ENCODE measurements around the gene PTGFR. TPM values are rescaled to one million over a fixed set of nuclear protein-coding genes. Genes with fewer than 3 reads are reported as not detected.

The PTGFR gene
- total RNA-seq, 4 donors from 2014 or later, result 0.66 to 2.3 (median 1.6) TPM; not detected in 1

GRCh38 chr1:78492386-78492950 lies 1.7 kb downstream of the PTGFR start:
- peaks cover 0 to 50% (median 2%) of the 10 kb centered on the region in 4 donors for H3K27me3 ChIP-seq
- no peak overlapping the region for H3K27ac ChIP-seq
- 79 to 85% methylated on average over 10 to 12 of the region's 12 CpGs for WGBS, 2 donors
- DNase-seq, result no peak
- H3K4me1 ChIP-seq, result peaks cover 0 to 16% (median 3%) of the 10 kb centered on the region in 3 donors
- TF ChIP-seq CTCF (IDR thresholded peaks at IDR 0.05), result no peak
- TF ChIP-seq POLR2A (IDR thresholded peaks at IDR 0.05), result no peak
- no peaks in the 10 kb centered on the region for H3K9me3 ChIP-seq
- H3K36me3 ChIP-seq, result no peaks in the 10 kb centered on the region
- intact Hi-C loops (cut with DNase I), result no loop called here
- H3K4me3 ChIP-seq, result no peak overlapping the region

GRCh38 chr1:78493451-78493850 lies 2.7 kb downstream of the PTGFR start:
- no peak overlapping the region for H3K27ac ChIP-seq
- H3K4me1 ChIP-seq, result peaks cover 0 to 16% (median 3%) of the 10 kb centered on the region in 3 donors
- H3K4me3 ChIP-seq, result no peak overlapping the region
- H3K36me3 ChIP-seq, result no peaks in the 10 kb centered on the region
- WGBS, 2 donors, result 81 to 86% methylated on average over 1 of the region's 1 CpG
- TF ChIP-seq POLR2A (IDR thresholded peaks at IDR 0.05) (no peak), CTCF (IDR thresholded peaks at IDR 0.05) (no peak)
- no peak for DNase-seq
- no peaks in the 10 kb centered on the region for H3K9me3 ChIP-seq
- peaks cover 0 to 49% (median 2%) of the 10 kb centered on the region in 4 donors for H3K27me3 ChIP-seq
- intact Hi-C loops (cut with DNase I), result no loop called here

GRCh38 chr1:78497201-78497600 lies 6.4 kb downstream of the PTGFR start:
- no peaks in the 10 kb centered on the region for H3K9me3 ChIP-seq
- DNase-seq, result no peak
- no peaks in the 10 kb centered on the region for H3K36me3 ChIP-seq
- intact Hi-C loops (cut with DNase I), result no loop called here
- H3K27ac ChIP-seq, result no peak overlapping the region
- no peak for TF ChIP-seq POLR2A (IDR thresholded peaks at IDR 0.05)
- no peak for TF ChIP-seq CTCF (IDR thresholded peaks at IDR 0.05)
- H3K4me3 ChIP-seq, result no peak overlapping the region
- 71 to 72% methylated on average over 4 of the region's 4 CpGs for WGBS, 2 donors
- H3K27me3 ChIP-seq, result peaks cover 0 to 15% (median 0%) of the 10 kb centered on the region in 4 donors
- no peaks in the 10 kb centered on the region for H3K4me1 ChIP-seq

- DNase-seq, result no peak
- H3K4me3 ChIP-seq, result no peak overlapping the region
- intact Hi-C loops (cut with DNase I), result no loop called here
- peaks cover 0 to 4% (median 0%) of the 10 kb centered on the region in 4 donors for H3K27me3 ChIP-seq
- WGBS, 2 donors, result 50 to 61% methylated on average over 2 of the region's 2 CpGs
- H3K9me3 ChIP-seq, result no peaks in the 10 kb centered on the region
- H3K36me3 ChIP-seq, result no peaks in the 10 kb centered on the region
- no peaks in the 10 kb centered on the region for H3K4me1 ChIP-seq
- H3K27ac ChIP-seq, result no peak overlapping the region
- TF ChIP-seq POLR2A (IDR thresholded peaks at IDR 0.05) (no peak), CTCF (IDR thresholded peaks at IDR 0.05) (no peak)
Observed at GRCh38 chr1:78500529-78500928, 9.8 kb downstream of the PTGFR start.

GRCh38 chr1:78501203-78501602 lies 10.4 kb downstream of the PTGFR start:
- TF ChIP-seq CTCF (IDR thresholded peaks at IDR 0.05) (no peak), POLR2A (IDR thresholded peaks at IDR 0.05) (no peak)
- peaks cover 0 to 4% (median 0%) of the 10 kb centered on the region in 4 donors for H3K27me3 ChIP-seq
- H3K36me3 ChIP-seq, result no peaks in the 10 kb centered on the region
- no peaks in the 10 kb centered on the region for H3K9me3 ChIP-seq
- H3K4me3 ChIP-seq, result no peak overlapping the region
- H3K27ac ChIP-seq, result no peak overlapping the region
- H3K4me1 ChIP-seq, result no peaks in the 10 kb centered on the region
- DNase-seq, result no peak
- intact Hi-C loops (cut with DNase I), result no loop called here

Measured in esophagus squamous epithelium (tissue), 5 donors.